GM06990 (cell line): Measurements from ENCODE around the gene BGN.

Source experiments
- DNase-seq: peaks from one replicate; pipeline ENCODE4 v3.0.0-alpha.2; 2011; ENCODE audit not compliant: insufficient read length; ENCODE audit errors: extremely low read depth
- H3K27me3 ChIP-seq: replicated peaks from 2 replicates; pipeline ENCODE4 v1.6.0; 2011; ENCODE audit warnings: low read length; ENCODE audit not compliant: control insufficient read depth, insufficient read depth
- H3K36me3 ChIP-seq: 2 replicates; pipeline ENCODE4 v1.5.1; 2011; ENCODE audit warnings: low read length; ENCODE audit not compliant: control insufficient read depth, insufficient read depth
- H3K4me3 ChIP-seq: replicated peaks from 2 replicates; pipeline ENCODE4 v1.5.1; 2011; ENCODE audit warnings: low read depth, mild to moderate bottlenecking, control low read depth, low read length
- TF ChIP-seq, protein P1 (sequence below): IDR thresholded peaks from 2 replicates; pipeline ENCODE4 v1.5.1; 2011; ENCODE audit warnings: low read length, control low read depth, mild to moderate bottlenecking, inconsistent platforms; ENCODE audit not compliant: insufficient read depth, poor library complexity, severe bottlenecking

BGN gene

DNA sequence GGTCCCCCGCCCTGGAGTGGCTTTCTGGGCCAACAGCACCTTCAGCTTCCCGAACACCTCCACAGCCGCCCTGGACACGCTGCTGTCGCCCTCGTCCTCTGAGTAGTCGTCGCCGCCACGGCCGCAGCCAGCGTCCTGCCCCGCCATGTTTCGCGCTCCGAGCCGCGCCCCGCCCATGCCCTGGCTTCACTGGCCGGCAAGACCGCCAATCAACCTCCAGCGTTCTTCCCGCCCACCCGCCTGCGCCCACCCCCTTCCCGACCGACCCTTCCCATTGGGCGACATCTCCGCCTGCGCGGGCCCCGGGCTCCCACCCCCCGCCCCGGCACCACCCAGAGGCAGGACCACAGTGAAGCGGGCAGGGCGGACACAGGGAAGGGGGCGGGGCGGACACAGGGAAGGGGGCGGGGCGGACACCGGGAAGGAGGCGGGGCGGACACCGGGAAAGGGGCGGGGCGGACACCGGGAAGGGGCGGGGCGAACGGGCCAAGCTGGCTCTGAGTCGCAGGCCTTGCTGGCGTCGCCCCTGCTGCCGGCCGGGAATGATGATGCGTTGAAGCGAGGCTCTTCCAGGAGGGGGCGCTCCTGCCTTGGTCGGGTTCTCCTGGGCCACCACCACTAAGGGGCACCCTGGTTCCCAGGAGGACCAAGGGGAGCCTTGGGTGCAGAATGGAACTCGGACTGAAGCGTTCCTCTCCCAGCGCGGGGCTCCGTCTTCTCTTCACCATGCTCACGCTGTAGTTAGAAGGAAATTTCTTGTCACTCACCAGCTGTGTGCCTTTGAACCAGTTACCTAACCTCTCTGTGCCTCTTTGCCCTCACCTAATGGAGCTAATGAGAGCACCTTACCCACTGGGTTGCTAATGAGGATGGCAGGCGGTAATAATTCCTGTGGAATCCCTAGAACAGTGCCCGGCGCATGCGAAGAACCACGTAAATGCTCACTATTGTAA, 24.1 kb upstream of the BGN start, which contains the start of gene HAUS7:
TSS of gene HAUS7 (minus strand) at position 166 of the 953 bp plus-strand sequence. CDS start at position 147, 19 bp downstream.
- Histone ChIP-seq H3K36me3 (no peaks in the 10 kb centered on the region; the same call in none of the 2 replicates), H3K4me3 (peak within 1 kb of the TSS; percentile 74), H3K27me3 (no peaks in the 10 kb centered on the region)
- DNase-seq: peak; percentile 94
- TF ChIP-seq, protein P1, sequence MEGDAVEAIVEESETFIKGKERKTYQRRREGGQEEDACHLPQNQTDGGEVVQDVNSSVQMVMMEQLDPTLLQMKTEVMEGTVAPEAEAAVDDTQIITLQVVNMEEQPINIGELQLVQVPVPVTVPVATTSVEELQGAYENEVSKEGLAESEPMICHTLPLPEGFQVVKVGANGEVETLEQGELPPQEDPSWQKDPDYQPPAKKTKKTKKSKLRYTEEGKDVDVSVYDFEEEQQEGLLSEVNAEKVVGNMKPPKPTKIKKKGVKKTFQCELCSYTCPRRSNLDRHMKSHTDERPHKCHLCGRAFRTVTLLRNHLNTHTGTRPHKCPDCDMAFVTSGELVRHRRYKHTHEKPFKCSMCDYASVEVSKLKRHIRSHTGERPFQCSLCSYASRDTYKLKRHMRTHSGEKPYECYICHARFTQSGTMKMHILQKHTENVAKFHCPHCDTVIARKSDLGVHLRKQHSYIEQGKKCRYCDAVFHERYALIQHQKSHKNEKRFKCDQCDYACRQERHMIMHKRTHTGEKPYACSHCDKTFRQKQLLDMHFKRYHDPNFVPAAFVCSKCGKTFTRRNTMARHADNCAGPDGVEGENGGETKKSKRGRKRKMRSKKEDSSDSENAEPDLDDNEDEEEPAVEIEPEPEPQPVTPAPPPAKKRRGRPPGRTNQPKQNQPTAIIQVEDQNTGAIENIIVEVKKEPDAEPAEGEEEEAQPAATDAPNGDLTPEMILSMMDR: peak; percentile 70

DNA sequence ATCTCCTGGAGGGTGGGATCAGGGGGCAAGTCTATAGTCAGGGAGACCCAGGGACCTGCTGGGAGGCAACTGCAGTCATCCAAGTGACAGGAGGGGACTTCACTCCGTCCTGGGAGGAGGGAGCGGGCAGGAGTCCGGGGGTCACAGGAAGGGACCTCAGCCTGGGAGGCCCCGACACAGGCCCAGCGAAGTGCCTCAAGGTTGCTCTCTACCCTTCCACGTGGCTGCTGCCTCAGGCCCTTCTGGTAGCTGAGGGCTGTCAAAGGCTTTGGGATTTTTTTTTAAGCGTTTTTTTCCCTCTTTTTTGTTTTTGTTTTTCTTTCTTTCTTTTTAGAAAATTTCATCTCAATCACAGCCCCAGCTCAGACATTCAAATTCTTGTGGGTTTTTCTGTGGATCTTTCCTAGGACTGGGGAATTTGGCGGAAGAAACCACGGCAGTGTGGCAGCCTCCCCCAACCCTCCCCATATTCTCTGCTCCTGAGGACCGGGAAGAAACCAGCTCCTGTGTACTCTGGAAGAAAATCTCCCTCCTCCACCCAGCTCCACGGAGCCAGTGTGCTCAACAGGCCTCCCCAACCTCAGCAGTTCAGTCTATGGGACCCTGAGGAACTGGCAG, 23.0 kb upstream of the BGN start:
- TF ChIP-seq, protein P1: no peak
- DNase-seq: no peak
- no peaks in the 10 kb centered on the region for H3K27me3 ChIP-seq
- no peaks in the 10 kb centered on the region; the same call in none of the 2 replicates for H3K36me3 ChIP-seq
- no peak overlapping the region for H3K4me3 ChIP-seq

DNA sequence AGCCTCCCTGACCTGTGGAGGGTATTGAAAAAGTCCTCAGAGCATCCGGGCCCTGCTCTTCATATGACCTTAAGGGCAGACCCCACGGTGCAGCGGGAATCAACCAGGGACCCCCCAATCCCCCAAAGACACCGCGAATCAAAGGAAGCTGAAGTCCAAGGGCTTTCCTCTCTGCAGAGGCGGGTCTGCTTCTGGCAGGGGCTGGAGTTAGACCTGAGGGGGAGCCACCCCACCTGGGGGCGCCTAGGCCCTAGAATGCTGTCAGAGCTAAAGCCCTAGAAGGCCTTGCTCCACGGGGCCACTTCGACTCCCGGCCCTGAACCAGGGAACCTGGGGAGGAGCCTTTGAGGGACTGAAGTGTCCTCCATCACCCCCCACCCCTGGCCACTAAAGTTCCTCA, 21.7 kb upstream of the BGN start:
- Histone ChIP-seq H3K27me3 (no peaks in the 10 kb centered on the region), H3K4me3 (no peak overlapping the region), H3K36me3 (no peaks in the 10 kb centered on the region; the same call in none of the 2 replicates)
- DNase-seq: no peak
- TF ChIP-seq, protein P1: no peak

DNA sequence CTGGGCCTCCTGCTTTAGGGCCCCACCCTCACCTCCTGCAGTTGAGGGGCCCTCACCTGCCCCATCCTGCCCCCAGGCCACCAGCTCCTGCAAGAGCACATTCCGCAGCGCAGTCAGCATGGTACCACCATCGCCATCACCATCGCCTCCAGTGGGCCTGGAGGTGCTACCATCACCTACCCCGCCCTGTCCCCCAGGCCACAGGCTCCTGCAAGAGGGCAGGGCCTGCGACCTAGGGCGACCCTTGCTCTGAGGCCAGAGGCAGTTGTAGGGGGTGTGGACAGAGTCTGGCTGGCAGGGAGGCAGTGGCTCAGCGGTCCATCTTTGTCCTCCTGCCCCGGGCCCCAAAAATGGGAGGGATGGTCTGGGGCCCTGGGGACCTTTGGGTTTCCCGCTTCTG, 20.5 kb upstream of the BGN start:
- Histone ChIP-seq H3K36me3 (no peaks in the 10 kb centered on the region), H3K4me3 (no peak overlapping the region), H3K27me3 (no peaks in the 10 kb centered on the region)
- DNase-seq: no peak
- TF ChIP-seq, protein P1: no peak

DNA sequence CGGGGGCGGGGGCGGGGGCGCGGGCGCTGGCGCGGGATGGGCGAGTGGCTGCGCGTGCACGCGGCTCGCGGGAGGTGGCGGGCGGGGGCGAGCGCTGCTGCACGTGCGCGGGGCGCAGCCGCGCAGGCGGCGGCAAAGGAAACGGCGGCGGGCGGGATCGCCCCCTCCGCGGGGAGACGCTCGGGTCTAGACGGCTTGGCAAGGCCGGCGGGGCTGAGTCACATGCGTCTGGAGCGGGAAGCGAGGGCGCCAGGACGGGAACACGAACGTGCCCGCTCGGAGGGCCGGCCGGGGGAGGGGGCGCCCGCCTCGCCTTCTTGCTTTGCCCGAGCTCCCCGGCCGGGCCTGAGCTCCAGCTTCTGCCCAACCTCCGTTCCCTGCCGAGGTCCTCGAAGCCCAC, 20.1 kb upstream of the BGN start:
- no peak overlapping the region for H3K4me3 ChIP-seq
- no peak for DNase-seq

More for the DNA sequence above, 20.1 kb upstream of the BGN start:
- Histone ChIP-seq H3K27me3 (no peaks in the 10 kb centered on the region), H3K36me3 (no peaks in the 10 kb centered on the region)
- TF ChIP-seq, protein P1: no peak
